GM13976 (cell line): ENCODE data around the gene OGA.
A peak's percentile ranks its signal among the peaks of the same experiment; 100 is the strongest.

Experiments used
- DNase-seq: peaks from one replicate; pipeline ENCODE4 v3.0.0; 2012; ENCODE audit warnings: low spot score
- in situ Hi-C: fragments of 300-500 bp; cut with MboI; formaldehyde crosslinking; loops from one replicate; pipeline ENCODE4 v1.12.0; 2022; ENCODE audit warnings: low sequenced_read_pairs, mixed read lengths, inconsistent platforms; ENCODE audit not compliant: unreplicated experiment
- TF ChIP-seq, protein P1 (sequence below): IDR thresholded peaks from 2 replicates; pipeline ENCODE4 v1.5.1; 2012; ENCODE audit warnings: borderline replicate concordance, mild to moderate bottlenecking; ENCODE audit not compliant: insufficient read depth; ENCODE audit errors: extremely low read depth, missing control alignments, control extremely low read depth

Gene OGA

DNA sequence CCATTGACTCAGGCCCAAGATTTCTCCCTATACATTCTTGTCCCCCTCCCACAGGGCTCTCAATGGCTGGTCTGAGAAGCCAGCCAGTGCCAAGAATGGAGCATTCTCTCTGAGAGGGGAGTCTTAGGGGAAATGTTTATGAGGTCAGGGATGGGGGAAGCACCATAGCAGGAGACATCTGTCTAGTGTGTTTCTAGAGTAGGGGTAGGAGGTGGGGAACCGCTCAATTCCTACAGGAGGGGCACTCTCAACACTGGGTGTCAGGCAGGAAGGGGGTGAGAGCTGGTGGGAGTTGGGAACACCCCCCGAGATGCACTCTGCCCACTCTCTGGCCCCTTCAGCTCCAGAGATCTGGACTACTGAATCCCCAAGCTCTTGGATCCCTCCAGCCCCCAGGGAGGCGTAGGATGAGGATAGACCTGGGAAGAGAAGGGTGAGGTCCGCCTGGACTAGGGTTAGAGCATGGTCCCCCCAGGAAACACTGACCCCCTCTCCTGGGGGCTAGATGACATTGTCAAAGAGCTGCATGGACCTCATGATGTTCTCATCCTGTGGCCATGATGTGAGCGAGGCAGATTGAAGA, 8.7 kb upstream of the OGA start:
- DNase-seq, result no peak
- TF ChIP-seq, protein P1, sequence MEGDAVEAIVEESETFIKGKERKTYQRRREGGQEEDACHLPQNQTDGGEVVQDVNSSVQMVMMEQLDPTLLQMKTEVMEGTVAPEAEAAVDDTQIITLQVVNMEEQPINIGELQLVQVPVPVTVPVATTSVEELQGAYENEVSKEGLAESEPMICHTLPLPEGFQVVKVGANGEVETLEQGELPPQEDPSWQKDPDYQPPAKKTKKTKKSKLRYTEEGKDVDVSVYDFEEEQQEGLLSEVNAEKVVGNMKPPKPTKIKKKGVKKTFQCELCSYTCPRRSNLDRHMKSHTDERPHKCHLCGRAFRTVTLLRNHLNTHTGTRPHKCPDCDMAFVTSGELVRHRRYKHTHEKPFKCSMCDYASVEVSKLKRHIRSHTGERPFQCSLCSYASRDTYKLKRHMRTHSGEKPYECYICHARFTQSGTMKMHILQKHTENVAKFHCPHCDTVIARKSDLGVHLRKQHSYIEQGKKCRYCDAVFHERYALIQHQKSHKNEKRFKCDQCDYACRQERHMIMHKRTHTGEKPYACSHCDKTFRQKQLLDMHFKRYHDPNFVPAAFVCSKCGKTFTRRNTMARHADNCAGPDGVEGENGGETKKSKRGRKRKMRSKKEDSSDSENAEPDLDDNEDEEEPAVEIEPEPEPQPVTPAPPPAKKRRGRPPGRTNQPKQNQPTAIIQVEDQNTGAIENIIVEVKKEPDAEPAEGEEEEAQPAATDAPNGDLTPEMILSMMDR, result no peak
- in situ Hi-C loops, result no loop called here

DNA sequence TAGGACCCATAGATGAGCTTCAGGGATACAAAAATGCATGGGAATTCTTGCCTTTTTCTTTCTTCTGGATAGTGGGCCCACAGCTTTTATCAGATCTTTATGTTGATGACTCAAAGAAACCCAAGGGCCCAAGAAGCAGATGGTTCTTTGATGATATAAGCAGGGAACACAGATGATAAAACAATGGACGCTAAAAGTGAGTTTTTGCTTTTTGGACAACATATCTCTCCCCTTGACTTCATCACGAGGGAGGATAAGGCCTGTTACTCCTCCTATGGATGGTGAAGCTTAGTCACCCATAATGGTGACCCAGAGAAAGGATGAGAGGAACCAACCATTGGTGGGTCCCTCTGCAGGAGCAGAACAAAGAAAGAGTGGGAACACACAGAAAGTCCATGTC, 6.5 kb upstream of the OGA start:
- TF ChIP-seq, protein P1, result no peak
- in situ Hi-C loops, result no loop called here
- no peak for DNase-seq

DNA sequence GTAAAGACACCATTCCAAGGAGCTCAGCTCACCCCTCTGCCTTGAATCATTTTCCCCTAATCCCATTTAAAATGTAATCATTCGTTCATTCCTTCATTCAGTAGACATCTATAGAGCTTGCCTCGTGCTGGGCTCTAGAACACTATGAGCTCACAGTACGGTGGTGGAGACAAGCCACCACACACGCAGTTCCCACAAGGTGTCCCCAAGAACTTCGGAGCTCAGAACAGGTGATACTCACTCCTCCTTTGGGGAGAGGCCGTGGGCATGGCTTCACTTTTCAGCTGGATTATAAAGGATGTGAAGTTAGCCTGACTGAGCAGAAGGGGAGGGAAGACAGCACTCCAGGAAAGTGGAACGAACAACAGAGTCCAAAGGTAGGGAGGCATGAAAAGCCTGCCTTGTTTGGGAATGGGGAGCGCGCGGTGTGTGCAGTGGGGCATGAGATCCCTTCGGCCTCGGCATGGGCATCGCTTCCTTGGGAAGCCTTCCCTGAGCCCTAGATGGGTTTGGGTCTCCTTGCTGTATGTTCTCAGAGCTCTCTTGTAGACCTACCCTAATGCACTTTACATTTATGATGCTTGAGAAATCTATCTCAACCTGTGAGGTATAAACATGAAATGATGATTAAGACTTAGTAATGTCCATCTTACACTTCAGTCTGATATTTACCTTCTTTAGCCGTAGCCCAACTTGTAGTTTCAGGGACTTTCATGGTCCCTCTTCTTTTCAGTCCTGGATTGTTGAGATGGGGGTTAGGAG, 809 bp upstream of the OGA start:
- in situ Hi-C loops, result no loop called here
- DNase-seq, result peak; percentile 62
- TF ChIP-seq, protein P1, result no peak

DNA sequence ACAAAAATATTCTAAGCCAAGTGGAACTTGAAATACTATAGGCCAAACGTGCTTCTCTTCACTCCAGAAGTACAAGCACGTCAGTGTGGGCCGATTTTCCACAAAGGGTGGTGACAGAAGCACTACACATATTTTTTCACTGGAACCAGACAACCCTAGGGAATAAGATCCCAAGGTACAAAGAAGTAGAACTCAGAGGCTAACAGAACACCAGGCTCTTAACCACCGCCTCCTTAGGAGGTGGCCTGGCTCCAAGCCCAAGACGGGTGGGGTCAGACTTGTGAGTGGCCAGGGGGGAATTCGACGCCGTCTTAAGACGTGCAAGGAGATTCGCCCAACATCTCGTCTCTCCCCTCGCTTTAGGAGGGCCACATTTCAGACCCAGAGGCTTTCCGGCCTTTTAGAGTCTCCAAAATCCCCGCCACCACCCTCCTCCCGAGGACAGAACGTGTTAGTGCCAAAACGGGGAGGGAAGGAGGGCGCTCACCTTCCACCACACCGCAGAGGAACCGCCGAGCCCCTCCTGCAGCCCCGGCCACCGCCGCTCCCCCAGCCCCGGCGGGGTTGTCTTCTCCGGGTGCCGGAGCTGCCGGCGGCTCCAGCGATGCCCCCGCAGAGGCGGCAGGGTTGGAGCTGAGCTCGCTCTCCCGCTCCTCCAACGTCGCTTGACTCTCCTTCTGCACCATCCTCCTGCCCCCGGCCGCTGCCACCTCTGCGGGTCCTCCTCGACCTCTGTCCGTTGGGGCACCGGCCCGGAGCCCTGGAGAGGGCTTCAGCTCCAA, 716 bp downstream of the OGA start:
- TF ChIP-seq, protein P1, result no peak
- in situ Hi-C loops, result no loop called here
- peak; percentile 50 for DNase-seq

DNA sequence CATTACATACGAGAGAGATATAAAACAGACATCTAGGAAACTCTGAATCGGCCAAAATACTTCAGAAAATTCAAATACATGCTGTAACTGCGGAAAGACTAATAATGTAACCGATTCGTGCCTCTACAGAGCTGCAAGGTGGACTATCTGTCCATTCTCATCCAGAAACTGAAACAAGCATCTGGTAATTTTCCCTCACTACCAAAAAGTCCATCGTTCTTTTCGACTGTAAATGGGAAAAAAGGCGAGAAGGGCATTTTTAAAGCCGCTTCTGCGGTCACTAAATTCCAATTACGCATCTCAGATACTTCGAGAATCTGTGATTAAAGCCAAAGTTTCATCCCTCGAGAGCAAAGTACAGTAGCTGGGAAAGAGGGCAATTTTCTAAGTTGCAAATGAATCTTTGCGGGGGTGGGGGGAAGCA, 1.3 kb downstream of the OGA start:
- in situ Hi-C loops, result no loop called here
- peak; percentile 60 for DNase-seq
- TF ChIP-seq, protein P1, result no peak

DNA sequence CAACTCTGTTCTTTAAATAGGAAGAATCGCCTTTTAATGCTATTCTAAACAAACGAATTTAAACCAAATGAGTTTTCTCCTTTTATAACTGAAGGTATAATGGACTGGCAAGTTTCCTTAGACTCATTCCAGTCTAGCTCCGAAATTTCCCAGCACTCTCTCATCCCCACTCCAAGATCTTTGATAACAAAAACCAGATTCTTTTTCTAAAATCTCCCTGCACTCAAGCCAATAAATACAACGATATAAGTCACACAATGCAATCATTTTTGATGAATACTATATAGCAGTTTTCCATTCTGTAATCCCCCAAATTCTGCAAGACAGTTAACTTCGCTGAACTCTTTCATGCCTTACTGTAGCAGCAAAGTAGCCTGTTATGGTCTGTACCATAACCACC, 1.9 kb downstream of the OGA start:
- TF ChIP-seq, protein P1, result no peak
- in situ Hi-C loops, result no loop called here
- no peak for DNase-seq
